ENCODE measurements around the gene HOXD8. TPM values are rescaled to one million over a fixed set of nuclear protein-coding genes. Genes with fewer than 3 reads are reported as not detected.

HOXD8 gene
- total RNA-seq, 1 donor from 2014 or later: 2.8 TPM

GRCh38 chr2:176138526-176138922, 9.0 kb downstream of the HOXD8 start:
- Mint-ChIP-seq H3K4me1 (ENCODE audit: unreplicated experiment) (peaks cover 11% of the 10 kb centered on the region), H3K27me3 (peaks cover 96% of the 10 kb centered on the region), H3K36me3 (peaks cover 3% of the 10 kb centered on the region), H3K27ac (no peak overlapping the region), H3K4me3 (peak overlapping the region; percentile 81), H3K9me3 (peaks cover 3% of the 10 kb centered on the region)
- no peak for DNase-seq (ENCODE audit: extremely low spot score, unreplicated experiment)
- TF ChIP-seq CTCF (conservative IDR thresholded peaks at IDR 0.05): no peak

GRCh38 chr2:176138923-176139660, 9.6 kb downstream of the HOXD8 start:
- peak overlapping the region; percentile 53 for H3K4me3 Mint-ChIP-seq
- TF ChIP-seq CTCF (conservative IDR thresholded peaks at IDR 0.05): no peak
- peaks cover 3% of the 10 kb centered on the region for H3K9me3 Mint-ChIP-seq
- no peak overlapping the region for H3K27ac Mint-ChIP-seq
- H3K4me1 Mint-ChIP-seq (ENCODE audit: unreplicated experiment): peaks cover 11% of the 10 kb centered on the region
- H3K36me3 Mint-ChIP-seq: peaks cover 3% of the 10 kb centered on the region
- DNase-seq (ENCODE audit: extremely low spot score, unreplicated experiment): no peak
- peaks cover 96% of the 10 kb centered on the region for H3K27me3 Mint-ChIP-seq

GRCh38 chr2:176139661-176140512, 10.4 kb downstream of the HOXD8 start:
- Mint-ChIP-seq H3K36me3 (peaks cover 3% of the 10 kb centered on the region), H3K4me1 (ENCODE audit: unreplicated experiment) (peaks cover 10% of the 10 kb centered on the region), H3K27me3 (peaks cover 96% of the 10 kb centered on the region), H3K27ac (no peak overlapping the region), H3K4me3 (no peak overlapping the region), H3K9me3 (peaks cover 3% of the 10 kb centered on the region)
- DNase-seq (ENCODE audit: extremely low spot score, unreplicated experiment): no peak
- TF ChIP-seq CTCF (conservative IDR thresholded peaks at IDR 0.05): no peak

GRCh38 chr2:176140513-176141317, 11.2 kb downstream of the HOXD8 start:
- Mint-ChIP-seq H3K27ac (no peak overlapping the region), H3K4me1 (ENCODE audit: unreplicated experiment) (peaks cover 2% of the 10 kb centered on the region), H3K27me3 (peaks cover 96% of the 10 kb centered on the region), H3K9me3 (peaks cover 3% of the 10 kb centered on the region), H3K36me3 (peaks cover 3% of the 10 kb centered on the region), H3K4me3 (peak overlapping the region; percentile 54)
- peak; percentile 97 for TF ChIP-seq CTCF (conservative IDR thresholded peaks at IDR 0.05)
- no peak for DNase-seq (ENCODE audit: extremely low spot score, unreplicated experiment)

GRCh38 chr2:176142281-176142680, 12.8 kb downstream of the HOXD8 start:
- Mint-ChIP-seq H3K27ac (no peak overlapping the region), H3K36me3 (peaks cover 7% of the 10 kb centered on the region), H3K9me3 (peaks cover 3% of the 10 kb centered on the region), H3K4me1 (ENCODE audit: unreplicated experiment) (no peaks in the 10 kb centered on the region), H3K4me3 (no peak overlapping the region), H3K27me3 (peaks cover 98% of the 10 kb centered on the region)
- no peak for DNase-seq (ENCODE audit: extremely low spot score, unreplicated experiment)
- TF ChIP-seq CTCF (conservative IDR thresholded peaks at IDR 0.05): no peak

Data from type B pancreatic cell (in vitro differentiated cells).